Measurements from ENCODE around the gene SUN2. TPM values are rescaled to one million over a fixed set of nuclear protein-coding genes. Genes with fewer than 3 reads are reported as not detected.

The SUN2 gene
- total RNA-seq, 1 donor from 2014 or later: 51.6 TPM

DNA sequence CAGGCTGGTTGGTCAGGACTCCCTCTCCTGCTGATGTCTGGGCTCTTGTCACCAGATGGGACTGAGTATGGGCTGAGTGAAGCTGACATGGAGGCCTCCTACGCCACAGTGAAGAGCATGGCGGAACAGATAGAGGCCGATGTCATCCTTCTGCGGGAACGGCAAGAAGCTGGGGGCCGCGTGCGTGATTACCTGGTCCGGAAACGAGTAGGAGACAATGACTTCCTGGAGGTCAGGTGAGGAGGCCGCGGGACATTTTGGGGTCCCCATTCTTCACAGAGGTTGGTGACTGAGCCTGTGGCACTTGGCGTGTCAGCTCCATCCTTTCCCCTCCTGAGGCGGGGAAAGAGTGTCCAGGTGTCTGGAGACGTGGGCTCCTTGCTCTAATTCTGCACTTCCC is 39.9 kb downstream of the SUN2 start:
- TF ChIP-seq CTCF (IDR thresholded peaks at IDR 0.05; ENCODE audit: insufficient read depth, low read length, severe bottlenecking): no peak
- no peak for DNase-seq (ENCODE audit: low read depth)
- Histone ChIP-seq H3K4me3 (ENCODE audit: low read depth, low read length) (no peak overlapping the region), H3K36me3 (ENCODE audit: control insufficient read depth, insufficient read depth, low read length) (peaks cover 21% of the 10 kb centered on the region), H3K27me3 (ENCODE audit: control insufficient read depth, insufficient read depth, low read length) (no peaks in the 10 kb centered on the region)
- no peak for FAIRE-seq

DNA sequence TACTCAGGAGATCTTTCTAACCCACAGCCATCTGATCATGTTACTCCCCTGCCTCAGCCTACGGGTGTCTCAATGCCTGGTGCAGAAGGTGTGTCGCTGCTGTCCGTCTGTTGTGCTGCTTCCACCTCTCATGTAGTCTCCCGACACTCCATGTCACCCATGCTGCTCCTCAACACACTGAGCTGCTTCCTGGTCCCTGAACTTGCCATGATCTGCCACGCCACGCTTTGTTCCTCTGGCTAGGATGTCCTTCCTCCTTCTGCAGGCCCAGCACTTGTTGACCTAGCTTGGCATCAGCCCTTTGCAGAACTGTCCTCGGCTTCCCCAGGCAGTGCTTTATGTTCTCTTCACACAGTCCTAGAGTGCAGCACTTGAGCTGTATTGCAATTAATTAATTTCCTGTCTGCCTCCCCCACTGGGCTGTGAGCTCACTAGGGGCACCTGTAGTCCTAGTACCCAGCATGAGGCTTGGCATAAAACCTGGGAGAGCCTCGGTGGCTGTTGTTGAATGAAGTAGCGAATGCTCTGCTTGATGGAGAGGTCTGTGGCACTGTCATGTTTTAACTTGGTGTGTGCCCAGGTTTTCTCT is 40.5 kb downstream of the SUN2 start:
- no peak for DNase-seq (ENCODE audit: low read depth)

GRCh38 chr22:38713921-38714320 is 41.9 kb downstream of the SUN2 start:
- Histone ChIP-seq H3K27me3 (ENCODE audit: control insufficient read depth, insufficient read depth, low read length) (no peaks in the 10 kb centered on the region), H3K4me3 (ENCODE audit: low read depth, low read length) (no peak overlapping the region), H3K36me3 (ENCODE audit: control insufficient read depth, insufficient read depth, low read length) (peaks cover 23% of the 10 kb centered on the region)
- no peak for TF ChIP-seq CTCF (IDR thresholded peaks at IDR 0.05; ENCODE audit: insufficient read depth, low read length, severe bottlenecking)
- FAIRE-seq (no peak), DNase-seq (ENCODE audit: low read depth) (no peak)

More for the DNA sequence above, 40.5 kb downstream of the SUN2 start:
- FAIRE-seq: peak; percentile 79
- no peaks in the 10 kb centered on the region for H3K27me3 ChIP-seq (ENCODE audit: control insufficient read depth, insufficient read depth, low read length)
- no peak overlapping the region for H3K4me3 ChIP-seq (ENCODE audit: low read depth, low read length)
- TF ChIP-seq CTCF (IDR thresholded peaks at IDR 0.05; ENCODE audit: insufficient read depth, low read length, severe bottlenecking): no peak
- peaks cover 19% of the 10 kb centered on the region for H3K36me3 ChIP-seq (ENCODE audit: control insufficient read depth, insufficient read depth, low read length)

DNA sequence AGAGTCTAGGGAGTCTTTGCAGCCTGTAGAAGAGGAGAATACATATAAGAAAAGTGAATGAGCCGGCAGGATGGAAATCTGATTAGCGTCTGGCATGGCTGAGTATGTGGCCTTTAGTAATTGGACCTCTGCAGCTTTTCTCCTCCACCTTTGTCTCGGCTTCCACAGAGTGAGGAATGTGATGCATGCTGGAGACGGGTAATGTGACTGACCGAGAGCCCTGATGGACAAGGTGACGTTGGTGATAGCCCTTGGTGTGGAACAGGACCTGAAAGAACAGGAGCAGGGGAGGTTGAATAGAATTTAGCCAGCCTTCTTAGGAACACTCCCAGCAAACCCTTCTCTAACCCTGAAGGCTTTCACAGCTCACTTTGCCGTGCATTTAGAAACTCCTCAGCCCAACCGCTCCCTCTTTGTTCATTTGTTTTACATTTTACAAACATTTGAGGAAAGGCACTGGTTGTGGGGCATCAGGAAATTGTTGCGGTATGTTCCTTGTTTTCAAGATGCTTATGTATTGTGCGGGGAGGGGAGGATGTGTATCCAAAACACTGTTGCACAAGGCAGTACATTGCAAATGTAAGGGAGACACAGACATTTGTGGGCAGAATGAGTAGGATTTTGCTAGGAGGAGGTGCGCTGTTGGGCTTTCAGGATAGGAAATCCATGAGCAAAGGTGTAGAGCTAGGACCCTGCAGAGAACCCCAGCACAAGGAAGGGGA is 43.2 kb downstream of the SUN2 start:
- Histone ChIP-seq H3K36me3 (ENCODE audit: control insufficient read depth, insufficient read depth, low read length) (peaks cover 23% of the 10 kb centered on the region), H3K27me3 (ENCODE audit: control insufficient read depth, insufficient read depth, low read length) (no peaks in the 10 kb centered on the region), H3K4me3 (ENCODE audit: low read depth, low read length) (no peak overlapping the region)
- peak; percentile 64 for FAIRE-seq
- DNase-seq (ENCODE audit: low read depth): no peak
- no peak for TF ChIP-seq CTCF (IDR thresholded peaks at IDR 0.05; ENCODE audit: insufficient read depth, low read length, severe bottlenecking)

GRCh38 chr22:38710866-38711265 is 44.9 kb downstream of the SUN2 start:
- FAIRE-seq (no peak), DNase-seq (ENCODE audit: low read depth) (peak; percentile 40)
- H3K4me3 ChIP-seq (ENCODE audit: low read depth, low read length): no peak overlapping the region
- H3K36me3 ChIP-seq (ENCODE audit: control insufficient read depth, insufficient read depth, low read length): peaks cover 10% of the 10 kb centered on the region
- no peaks in the 10 kb centered on the region for H3K27me3 ChIP-seq (ENCODE audit: control insufficient read depth, insufficient read depth, low read length)
- no peak for TF ChIP-seq CTCF (IDR thresholded peaks at IDR 0.05; ENCODE audit: insufficient read depth, low read length, severe bottlenecking)

Data from bronchial epithelial cell (primary cell).